Upper lobe of left lung (tissue), 6 donors: ENCODE results near the gene P2RY11. TPM values are rescaled to one million over a fixed set of nuclear protein-coding genes. Genes with fewer than 3 reads are reported as not detected.

Experiments used
- ATAC-seq, 2 donors: fragments of 200-7000 bp; cut with Tn5 transposase; one replicate each; pipeline ENCODE4 v1.9.1; 2022; ENCODE audit warnings: mild to moderate bottlenecking in 2 of 2, moderate library complexity in 2 of 2; ENCODE audit not compliant: low FRiP score in 2 of 2
- DNase-seq, 2 donors: peaks; one replicate each; pipeline ENCODE4 v3.0.0-alpha.2; 2019 to 2020
- H3K27ac ChIP-seq, 4 donors: fragments of 200-600 bp; sonication (generic); one replicate each; pipeline ENCODE4 v1.5.1; 2016 to 2019
- H3K27me3 ChIP-seq, 4 donors: fragments of 200-600 bp; sonication (generic); one replicate each; pipeline ENCODE4 v1.5.1; 2017 to 2019
- H3K36me3 ChIP-seq, 4 donors: fragments of 200-600 bp; sonication (generic); one replicate each; pipeline ENCODE4 v1.5.1; 2016 to 2019
- H3K4me1 ChIP-seq, 4 donors: fragments of 200-600 bp; sonication (generic); one replicate each; pipeline ENCODE4 v1.5.1; 2018 to 2019
- H3K4me3 ChIP-seq, 4 donors: fragments of 200-600 bp; sonication (generic); one replicate each; pipeline ENCODE4 v1.5.1; 2017 to 2019; ENCODE audit warnings: mild to moderate bottlenecking in 2 of 4, moderate library complexity in 1 of 4
- H3K9me3 ChIP-seq, 4 donors: fragments of 200-600 bp; sonication (generic); one replicate each; pipeline ENCODE4 v1.5.1; 2018 to 2019
- CTCF ChIP-seq, 6 experiments: fragments of 450-650 bp in 4 of 6; fragments of 200-600 bp in 2 of 6; sonication (generic) in 2 of 6; IDR thresholded peaks; one replicate each; pipeline ENCODE4 v1.5.1; 2016 to 2019; ENCODE audit warnings: antibody characterized with exemption in 6 of 6
- EP300 ChIP-seq, 4 donors: sonication (generic); formaldehyde crosslinking; IDR thresholded peaks; one replicate each; pipeline ENCODE4 v1.5.1; 2017; ENCODE audit warnings: antibody characterized with exemption in 4 of 4, control low read depth in 2 of 4
- POLR2A ChIP-seq, 4 donors: fragments of 450-650 bp; IDR thresholded peaks; one replicate each; pipeline ENCODE4 v1.5.1; 2016 to 2017; ENCODE audit warnings: antibody characterized with exemption in 4 of 4, mild to moderate bottlenecking in 2 of 4
- POLR2AphosphoS5 ChIP-seq, 2 donors: sonication (generic); formaldehyde crosslinking; IDR thresholded peaks; one replicate each; pipeline ENCODE4 v1.5.1; 2017; ENCODE audit warnings: antibody characterized with exemption in 2 of 2
- WGBS, 2 donors: methylation state at CpG; one replicate each; pipeline ENCODE4 v1.1.5; 2017 to 2018; 5-methylcytosine and 5-hydroxymethylcytosine counted together
- total RNA-seq, 6 donors: library from RNA; depleted of rRNA in 4 of 6; stranded (reverse); fragments of >200 nt in 4 of 6; gene quantifications; one replicate each; pipeline versions ENCODE4 v1.1.0 to v1.2.1, GENCODE V29; 2016 to 2021
- donor health status: DM: no; HTN: no; CAD: no; lungs with moderate emphysema.
- donor health status: DM: no; HTN: yes; CAD: no; lungs with severe emphysema.

Gene P2RY11
- total RNA-seq, 6 donors from 2014 or later = 5.4 to 36.7 (median 15.3) TPM

DNA sequence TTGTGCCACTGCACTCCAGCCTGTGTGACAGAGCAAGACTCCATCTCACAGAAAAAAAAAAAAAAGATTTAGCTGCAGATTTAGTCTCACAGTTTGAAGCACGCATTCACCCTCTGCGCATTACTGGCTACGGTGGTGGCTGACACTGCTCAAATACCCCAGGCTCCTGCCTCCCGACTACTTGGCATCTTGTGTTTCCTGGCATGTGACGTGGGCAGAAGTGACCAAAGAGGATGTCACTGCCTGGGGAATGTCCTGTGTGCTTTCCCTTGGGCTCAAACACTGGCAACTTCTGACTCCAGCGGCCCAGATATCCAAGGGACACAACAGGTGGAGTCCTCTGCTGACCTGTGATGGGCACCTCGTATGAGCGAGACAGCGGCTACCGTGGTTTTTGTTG lies 32.9 kb downstream of the P2RY11 start:
- TF ChIP-seq CTCF (IDR thresholded peaks at IDR 0.05) = no peak
- TF ChIP-seq EP300 (IDR thresholded peaks at IDR 0.05) = no peak
- TF ChIP-seq POLR2A (IDR thresholded peaks at IDR 0.05) = no peak
- TF ChIP-seq POLR2AphosphoS5 (IDR thresholded peaks at IDR 0.05) = no peak
- ATAC-seq = no peak
- Histone ChIP-seq H3K9me3 (no peaks in the 10 kb centered on the region), H3K4me3 (no peak overlapping the region), H3K36me3 (peaks cover 31 to 98% (median 84%) of the 10 kb centered on the region in 4 donors), H3K27me3 (no peaks in the 10 kb centered on the region), H3K4me1 (peaks cover 0 to 9% (median 9%) of the 10 kb centered on the region in 4 donors), H3K27ac (peak overlapping the region in 2 of 4 donors; percentile 10 to 58)
- 91 to 95% methylated on average over 5 to 10 of the region's 10 CpGs for WGBS, 2 donors
- no peak for DNase-seq

- Histone ChIP-seq H3K27ac (peak overlapping the region in 1 of 4 donors; percentile 10), H3K4me1 (peaks cover 0 to 9% (median 9%) of the 10 kb centered on the region in 4 donors), H3K9me3 (no peaks in the 10 kb centered on the region), H3K4me3 (no peak overlapping the region), H3K36me3 (peaks cover 28 to 98% (median 84%) of the 10 kb centered on the region in 4 donors), H3K27me3 (no peaks in the 10 kb centered on the region)
- DNase-seq (no peak), ATAC-seq (no peak)
- TF ChIP-seq POLR2AphosphoS5 (IDR thresholded peaks at IDR 0.05) (no peak), CTCF (IDR thresholded peaks at IDR 0.05) (no peak), POLR2A (IDR thresholded peaks at IDR 0.05) (no peak), EP300 (IDR thresholded peaks at IDR 0.05) (no peak)
- 90 to 94% methylated on average over 10 of the region's 10 CpGs for WGBS, 2 donors
Measured at GRCh38 chr19:10145031-10145430, 33.5 kb downstream of the P2RY11 start.

GRCh38 chr19:10146142-10146541 lies 34.6 kb downstream of the P2RY11 start:
- no peak for TF ChIP-seq CTCF (IDR thresholded peaks at IDR 0.05)
- TF ChIP-seq EP300 (IDR thresholded peaks at IDR 0.05) = no peak
- TF ChIP-seq POLR2A (IDR thresholded peaks at IDR 0.05) = no peak
- TF ChIP-seq POLR2AphosphoS5 (IDR thresholded peaks at IDR 0.05) = no peak

GRCh38 chr19:10149427-10149826 lies 37.9 kb downstream of the P2RY11 start:
- Histone ChIP-seq H3K27me3 (no peaks in the 10 kb centered on the region), H3K27ac (no peak overlapping the region), H3K4me3 (no peak overlapping the region), H3K9me3 (no peaks in the 10 kb centered on the region), H3K4me1 (no peaks in the 10 kb centered on the region), H3K36me3 (peaks cover 28 to 98% (median 81%) of the 10 kb centered on the region in 4 donors)
- ATAC-seq (no peak), DNase-seq (no peak)
- WGBS, 2 donors = 95 to 98% methylated on average over 12 of the region's 12 CpGs
- TF ChIP-seq CTCF (IDR thresholded peaks at IDR 0.05) = no peak
- TF ChIP-seq POLR2AphosphoS5 (IDR thresholded peaks at IDR 0.05) = no peak
- no peak for TF ChIP-seq EP300 (IDR thresholded peaks at IDR 0.05)
- no peak for TF ChIP-seq POLR2A (IDR thresholded peaks at IDR 0.05)

More at GRCh38 chr19:10146142-10146541, 34.6 kb downstream of the P2RY11 start:
- ATAC-seq = no peak
- Histone ChIP-seq H3K36me3 (peaks cover 26 to 98% (median 85%) of the 10 kb centered on the region in 4 donors), H3K4me3 (no peak overlapping the region), H3K27ac (no peak overlapping the region), H3K27me3 (no peaks in the 10 kb centered on the region), H3K9me3 (no peaks in the 10 kb centered on the region), H3K4me1 (peaks cover 0 to 9% (median 9%) of the 10 kb centered on the region in 4 donors)
- peak in 1 of 2 donors; percentile 50 for DNase-seq
- 96% methylated on average over 10 to 14 of the region's 14 CpGs for WGBS, 2 donors

DNA sequence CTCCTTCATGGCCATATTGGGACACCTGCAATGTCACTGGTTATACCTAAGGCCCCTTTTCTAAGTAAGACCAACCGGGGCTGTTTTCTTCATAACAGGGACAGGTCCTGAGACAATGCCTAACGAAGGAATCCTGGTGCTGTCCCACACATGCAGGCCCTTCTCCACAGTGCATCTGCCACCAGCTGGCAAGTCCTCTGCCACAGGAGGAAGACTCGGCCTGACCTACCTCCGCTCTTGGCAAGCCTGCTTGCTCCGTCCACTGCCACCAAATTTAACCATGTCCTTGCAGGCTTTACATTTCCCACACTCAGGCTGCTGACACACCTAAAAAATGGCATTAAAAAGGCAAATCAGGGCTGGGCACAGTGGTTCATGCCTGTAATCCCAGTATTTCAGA lies 40.0 kb downstream of the P2RY11 start:
- WGBS, 2 donors = 95 to 96% methylated on average over 5 of the region's 5 CpGs
- no peak for ATAC-seq
- Histone ChIP-seq H3K9me3 (no peaks in the 10 kb centered on the region), H3K4me3 (no peak overlapping the region), H3K4me1 (no peaks in the 10 kb centered on the region), H3K27me3 (no peaks in the 10 kb centered on the region), H3K27ac (no peak overlapping the region), H3K36me3 (peaks cover 22 to 98% (median 80%) of the 10 kb centered on the region in 4 donors)
- DNase-seq = no peak
- TF ChIP-seq POLR2A (IDR thresholded peaks at IDR 0.05) (no peak), POLR2AphosphoS5 (IDR thresholded peaks at IDR 0.05) (no peak), EP300 (IDR thresholded peaks at IDR 0.05) (no peak), CTCF (IDR thresholded peaks at IDR 0.05) (no peak)
